HEK293T (cell line): ENCODE measurements around the gene RAB40AL.

Experiments
- CTBP1 ChIP-seq: fragments of 450-650 bp; IDR thresholded peaks from 2 replicates; pipeline ENCODE4 v1.6.1; 2016; ENCODE audit warnings: borderline replicate concordance
- ELF4 ChIP-seq: fragments of 450-650 bp; IDR thresholded peaks from 2 replicates; pipeline ENCODE4 v1.6.1; 2017; ENCODE audit warnings: antibody characterized with exemption
- FOXA1 ChIP-seq: fragments of 450-650 bp; IDR thresholded peaks from 2 replicates; pipeline ENCODE4 v1.6.1; 2016; ENCODE audit warnings: mild to moderate bottlenecking
- FOXK2 ChIP-seq: fragments of 450-650 bp; IDR thresholded peaks from 2 replicates; pipeline ENCODE4 v1.6.1; 2016; ENCODE audit warnings: mild to moderate bottlenecking
- HDGF ChIP-seq: fragments of 450-650 bp; IDR thresholded peaks from 2 replicates; pipeline ENCODE4 v1.6.1; 2017; ENCODE audit warnings: antibody characterized with exemption, borderline replicate concordance
- SP1 ChIP-seq: fragments of 450-650 bp; IDR thresholded peaks from 2 replicates; pipeline ENCODE4 v1.6.1; 2017
- TARDBP ChIP-seq: fragments of 450-650 bp; IDR thresholded peaks from 2 replicates; pipeline ENCODE4 v1.6.1; 2016
- ZNF384 ChIP-seq: fragments of 450-650 bp; IDR thresholded peaks from 2 replicates; pipeline ENCODE4 v1.6.1; 2016

DNA sequence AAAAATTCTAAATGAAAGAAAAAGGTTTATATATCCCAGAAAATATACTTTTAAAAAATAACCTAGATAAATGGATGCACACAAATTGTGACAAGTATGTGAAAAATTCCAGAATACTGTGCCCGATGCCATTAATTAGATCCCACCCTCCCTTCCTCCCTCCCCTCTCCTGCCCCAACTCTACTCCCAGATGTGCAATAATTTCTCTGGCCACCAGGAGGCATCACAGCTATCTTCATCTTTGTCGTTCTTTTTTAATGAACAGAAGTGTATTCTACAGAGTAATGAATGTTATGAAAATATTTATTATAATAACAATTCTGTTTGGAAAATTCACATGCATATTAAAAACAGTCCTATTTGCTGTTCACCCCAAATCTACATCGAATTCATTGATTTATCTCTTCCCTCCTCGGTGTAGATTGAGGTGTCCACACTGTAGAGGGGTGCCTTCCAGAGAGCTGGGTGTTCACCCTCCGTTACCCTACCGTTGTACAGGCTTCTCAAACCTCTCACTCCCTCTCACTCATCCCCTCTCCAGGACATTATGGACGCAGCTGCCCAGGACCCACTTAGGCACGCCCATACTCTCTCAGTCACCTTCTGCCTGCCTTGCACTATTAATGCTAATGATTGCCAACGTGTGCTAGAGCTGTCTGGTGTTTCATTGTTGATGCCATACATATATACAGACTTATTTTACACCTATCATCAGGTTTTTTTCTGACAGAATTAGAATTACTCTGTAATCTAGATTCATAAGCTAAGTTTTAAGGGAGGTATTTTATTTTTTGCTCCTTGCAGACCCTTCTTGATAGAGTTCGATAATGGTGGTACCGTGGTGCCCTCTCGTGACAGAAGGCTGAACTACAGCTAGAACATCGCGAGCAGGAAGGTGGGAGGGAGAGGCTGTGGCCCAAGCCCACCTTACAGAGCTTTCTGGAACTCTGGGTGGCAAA lies 14.1 kb downstream of the RAB40AL start:
- no peak for TF ChIP-seq ELF4
- TF ChIP-seq CTBP1: no peak
- no peak for TF ChIP-seq SP1
- TF ChIP-seq FOXK2: no peak
- no peak for TF ChIP-seq HDGF
- TF ChIP-seq FOXA1: no peak
- TF ChIP-seq ZNF384: no peak
- no peak for TF ChIP-seq TARDBP
